ENCODE results near the gene ROBO1. TPM values are rescaled to one million over a fixed set of nuclear protein-coding genes. Genes with fewer than 3 reads are reported as not detected.

ROBO1 gene
- polyA plus RNA-seq = 8.3 and 8.6 TPM in 2 replicates

GRCh38 chr3:79767905-79768267 is at the start of gene ROBO1:
ROBO1 (minus strand) TSS chr3:79767998.

